ENCODE results near the gene TOGARAM2.
"Not testable (repeated sequence)": the region's sequence is repeated elsewhere in the genome, so short reads cannot be mapped to it uniquely, and the experiment has no call there.

The TOGARAM2 gene

GRCh38 chr2:28977176-28977875 lies 3.8 kb upstream of the TOGARAM2 start:
- Histone ChIP-seq H3K27ac (ENCODE audit: low read depth, low read length) (no peak overlapping the region), H3K36me3 (ENCODE audit: insufficient read depth, low read length) (no peaks in the 10 kb centered on the region), H3K4me1 (ENCODE audit: insufficient read depth, low read length) (no peaks in the 10 kb centered on the region), H3K9ac (ENCODE audit: low read depth, low read length) (no peak overlapping the region), H3K4me3 (ENCODE audit: low read length) (no peak overlapping the region), H3K27me3 (ENCODE audit: insufficient read depth, low read length) (no peaks in the 10 kb centered on the region), H3K9me3 (ENCODE audit: insufficient read depth, low read depth, low read length) (no peaks in the 10 kb centered on the region)
- WGBS = 87% methylated on average over 10 of the region's 10 CpGs

GRCh38 chr2:28978001-28978400 lies 3.1 kb upstream of the TOGARAM2 start:
- H3K9ac ChIP-seq (ENCODE audit: low read depth, low read length); H3K27ac ChIP-seq (ENCODE audit: low read depth, low read length); H3K27me3 ChIP-seq (ENCODE audit: insufficient read depth, low read length); H3K9me3 ChIP-seq (ENCODE audit: insufficient read depth, low read depth, low read length); H3K4me3 ChIP-seq (ENCODE audit: low read length); H3K36me3 ChIP-seq (ENCODE audit: insufficient read depth, low read length); H3K4me1 ChIP-seq (ENCODE audit: insufficient read depth, low read length): not testable (repeated sequence)
- WGBS = 94% methylated on average over 8 of the region's 8 CpGs

- no peaks in the 10 kb centered on the region for H3K36me3 ChIP-seq (ENCODE audit: insufficient read depth, low read length)
- 81% methylated on average over 6 of the region's 6 CpGs for WGBS
These were observed 2.5 kb upstream of the TOGARAM2 start for GRCh38 chr2:28978606-28979005.

GRCh38 chr2:28979041-28979440 lies 2.1 kb upstream of the TOGARAM2 start:
- no peaks in the 10 kb centered on the region for H3K4me1 ChIP-seq (ENCODE audit: insufficient read depth, low read length)

More at GRCh38 chr2:28978606-28979005, 2.5 kb upstream of the TOGARAM2 start:
- no peak overlapping the region for H3K27ac ChIP-seq (ENCODE audit: low read depth, low read length)
- no peaks in the 10 kb centered on the region for H3K27me3 ChIP-seq (ENCODE audit: insufficient read depth, low read length)
- H3K4me1 ChIP-seq (ENCODE audit: insufficient read depth, low read length) = no peaks in the 10 kb centered on the region
- no peak overlapping the region for H3K4me3 ChIP-seq (ENCODE audit: low read length)
- H3K9ac ChIP-seq (ENCODE audit: low read depth, low read length) = no peak overlapping the region
- no peaks in the 10 kb centered on the region for H3K9me3 ChIP-seq (ENCODE audit: insufficient read depth, low read depth, low read length)

GRCh38 chr2:28979576-28980366 lies 1.3 kb upstream of the TOGARAM2 start:
- Histone ChIP-seq H3K9ac (ENCODE audit: low read depth, low read length) (0 out of 2 replicates have a peak overlapping the region, but pooled peaks have one; percentile 2), H3K9me3 (ENCODE audit: insufficient read depth, low read depth, low read length) (no peaks in the 10 kb centered on the region), H3K27me3 (ENCODE audit: insufficient read depth, low read length) (no peaks in the 10 kb centered on the region), H3K36me3 (ENCODE audit: insufficient read depth, low read length) (no peaks in the 10 kb centered on the region), H3K27ac (ENCODE audit: low read depth, low read length) (no peak overlapping the region), H3K4me1 (ENCODE audit: insufficient read depth, low read length) (no peaks in the 10 kb centered on the region), H3K4me3 (ENCODE audit: low read length) (no peak overlapping the region)
- WGBS = 80% methylated on average over 13 of the region's 13 CpGs

More at GRCh38 chr2:28979041-28979440, 2.1 kb upstream of the TOGARAM2 start:
- no peaks in the 10 kb centered on the region for H3K27me3 ChIP-seq (ENCODE audit: insufficient read depth, low read length)
- no peak overlapping the region for H3K4me3 ChIP-seq (ENCODE audit: low read length)
- H3K27ac ChIP-seq (ENCODE audit: low read depth, low read length) = no peak overlapping the region
- WGBS = 80% methylated on average over 7 of the region's 7 CpGs
- H3K9me3 ChIP-seq (ENCODE audit: insufficient read depth, low read depth, low read length) = no peaks in the 10 kb centered on the region
- no peak overlapping the region for H3K9ac ChIP-seq (ENCODE audit: low read depth, low read length)
- H3K36me3 ChIP-seq (ENCODE audit: insufficient read depth, low read length) = no peaks in the 10 kb centered on the region

GRCh38 chr2:28980368-28981015 lies 606 bp upstream of the TOGARAM2 start:
- 66% methylated on average over 3 of the region's 3 CpGs for WGBS

GRCh38 chr2:28981620-28982376 lies 700 bp downstream of the TOGARAM2 start:
- H3K4me1 ChIP-seq (ENCODE audit: insufficient read depth, low read length) = no peaks in the 10 kb centered on the region
- WGBS = 83% methylated on average over 11 of the region's 11 CpGs
- no peak overlapping the region for H3K9ac ChIP-seq (ENCODE audit: low read depth, low read length)

More at GRCh38 chr2:28980368-28981015, 606 bp upstream of the TOGARAM2 start:
- no peaks in the 10 kb centered on the region for H3K9me3 ChIP-seq (ENCODE audit: insufficient read depth, low read depth, low read length)
- no peak overlapping the region for H3K4me3 ChIP-seq (ENCODE audit: low read length)
- H3K36me3 ChIP-seq (ENCODE audit: insufficient read depth, low read length) = no peaks in the 10 kb centered on the region
- no peak overlapping the region for H3K27ac ChIP-seq (ENCODE audit: low read depth, low read length)
- no peaks in the 10 kb centered on the region for H3K27me3 ChIP-seq (ENCODE audit: insufficient read depth, low read length)
- H3K9ac ChIP-seq (ENCODE audit: low read depth, low read length) = no peak overlapping the region
- H3K4me1 ChIP-seq (ENCODE audit: insufficient read depth, low read length) = no peaks in the 10 kb centered on the region

GRCh38 chr2:28982381-28982950 lies 1.4 kb downstream of the TOGARAM2 start:
- Histone ChIP-seq H3K27ac (ENCODE audit: low read depth, low read length) (no peak overlapping the region), H3K9me3 (ENCODE audit: insufficient read depth, low read depth, low read length) (no peaks in the 10 kb centered on the region), H3K9ac (ENCODE audit: low read depth, low read length) (no peak overlapping the region), H3K36me3 (ENCODE audit: insufficient read depth, low read length) (no peaks in the 10 kb centered on the region), H3K4me1 (ENCODE audit: insufficient read depth, low read length) (no peaks in the 10 kb centered on the region), H3K27me3 (ENCODE audit: insufficient read depth, low read length) (no peaks in the 10 kb centered on the region), H3K4me3 (ENCODE audit: low read length) (no peak overlapping the region)
- 90% methylated on average over 8 of the region's 8 CpGs for WGBS

More at GRCh38 chr2:28981620-28982376, 700 bp downstream of the TOGARAM2 start:
- H3K27me3 ChIP-seq (ENCODE audit: insufficient read depth, low read length) = no peaks in the 10 kb centered on the region
- no peak overlapping the region for H3K4me3 ChIP-seq (ENCODE audit: low read length)
- no peaks in the 10 kb centered on the region for H3K36me3 ChIP-seq (ENCODE audit: insufficient read depth, low read length)
- no peak overlapping the region for H3K27ac ChIP-seq (ENCODE audit: low read depth, low read length)
- H3K9me3 ChIP-seq (ENCODE audit: insufficient read depth, low read depth, low read length) = no peaks in the 10 kb centered on the region

GRCh38 chr2:28986429-28986828 lies 5.3 kb downstream of the TOGARAM2 start:
- Histone ChIP-seq H3K36me3 (ENCODE audit: insufficient read depth, low read length) (no peaks in the 10 kb centered on the region), H3K4me3 (ENCODE audit: low read length) (no peak overlapping the region), H3K4me1 (ENCODE audit: insufficient read depth, low read length) (no peaks in the 10 kb centered on the region), H3K27ac (ENCODE audit: low read depth, low read length) (no peak overlapping the region), H3K9me3 (ENCODE audit: insufficient read depth, low read depth, low read length) (no peaks in the 10 kb centered on the region), H3K27me3 (ENCODE audit: insufficient read depth, low read length) (no peaks in the 10 kb centered on the region), H3K9ac (ENCODE audit: low read depth, low read length) (no peak overlapping the region)
- 48% methylated on average over 3 of the region's 4 CpGs for WGBS

GRCh38 chr2:28989973-28990372 lies 8.9 kb downstream of the TOGARAM2 start:
- Histone ChIP-seq H3K27ac (ENCODE audit: low read depth, low read length) (no peak overlapping the region), H3K9me3 (ENCODE audit: insufficient read depth, low read depth, low read length) (no peaks in the 10 kb centered on the region), H3K27me3 (ENCODE audit: insufficient read depth, low read length) (no peaks in the 10 kb centered on the region), H3K4me1 (ENCODE audit: insufficient read depth, low read length) (no peaks in the 10 kb centered on the region), H3K9ac (ENCODE audit: low read depth, low read length) (no peak overlapping the region), H3K36me3 (ENCODE audit: insufficient read depth, low read length) (no peaks in the 10 kb centered on the region), H3K4me3 (ENCODE audit: low read length) (no peak overlapping the region)
- 91% methylated on average over 5 of the region's 5 CpGs for WGBS
